Gastroesophageal sphincter (tissue), 3 donors: ENCODE results near the gene NOS1.

Experiments used
- EP300 ChIP-seq: sonication (generic); formaldehyde crosslinking; IDR thresholded peaks from one replicate; pipeline ENCODE4 v1.6.1; 2017; ENCODE audit warnings: antibody characterized with exemption, mild to moderate bottlenecking
- POLR2A ChIP-seq, 2 donors: fragments of 450-650 bp; IDR thresholded peaks; one replicate each; pipeline ENCODE4 v1.6.1; 2017; ENCODE audit warnings: antibody characterized with exemption in 2 of 2, mild to moderate bottlenecking in 2 of 2, moderate library complexity in 1 of 2
- POLR2AphosphoS5 ChIP-seq: sonication (generic); formaldehyde crosslinking; IDR thresholded peaks from one replicate; pipeline ENCODE4 v1.6.1; 2017; ENCODE audit warnings: antibody characterized with exemption
- TF ChIP-seq, protein P1 (sequence below), 4 experiments: fragments of 200-600 bp in 2 of 4; fragments of 450-650 bp in 2 of 4; sonication (generic) in 1 of 4; IDR thresholded peaks; one replicate each; pipeline ENCODE4 v1.5.1; 2017 to 2019; ENCODE audit warnings: antibody characterized with exemption in 4 of 4, mild to moderate bottlenecking in 2 of 4, moderate library complexity in 2 of 4

DNA sequence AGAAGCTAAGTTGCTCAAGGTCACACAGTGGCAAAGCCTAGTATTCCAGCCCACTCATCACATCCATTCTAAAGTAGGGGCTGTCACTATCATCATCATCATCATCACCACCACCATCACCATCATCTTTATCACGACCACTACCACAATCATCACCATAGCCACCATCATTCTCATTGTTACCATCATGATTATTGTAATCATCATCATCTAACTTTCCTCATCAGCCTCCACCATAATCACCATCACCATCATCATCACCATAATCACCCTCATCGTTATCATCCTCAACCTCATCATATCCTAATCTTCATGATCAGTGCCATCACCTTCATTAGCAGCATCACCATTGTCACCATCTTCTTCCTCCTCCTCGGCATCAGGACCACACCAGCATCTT, 48.7 kb downstream of the NOS1 start:
- TF ChIP-seq, protein P1, sequence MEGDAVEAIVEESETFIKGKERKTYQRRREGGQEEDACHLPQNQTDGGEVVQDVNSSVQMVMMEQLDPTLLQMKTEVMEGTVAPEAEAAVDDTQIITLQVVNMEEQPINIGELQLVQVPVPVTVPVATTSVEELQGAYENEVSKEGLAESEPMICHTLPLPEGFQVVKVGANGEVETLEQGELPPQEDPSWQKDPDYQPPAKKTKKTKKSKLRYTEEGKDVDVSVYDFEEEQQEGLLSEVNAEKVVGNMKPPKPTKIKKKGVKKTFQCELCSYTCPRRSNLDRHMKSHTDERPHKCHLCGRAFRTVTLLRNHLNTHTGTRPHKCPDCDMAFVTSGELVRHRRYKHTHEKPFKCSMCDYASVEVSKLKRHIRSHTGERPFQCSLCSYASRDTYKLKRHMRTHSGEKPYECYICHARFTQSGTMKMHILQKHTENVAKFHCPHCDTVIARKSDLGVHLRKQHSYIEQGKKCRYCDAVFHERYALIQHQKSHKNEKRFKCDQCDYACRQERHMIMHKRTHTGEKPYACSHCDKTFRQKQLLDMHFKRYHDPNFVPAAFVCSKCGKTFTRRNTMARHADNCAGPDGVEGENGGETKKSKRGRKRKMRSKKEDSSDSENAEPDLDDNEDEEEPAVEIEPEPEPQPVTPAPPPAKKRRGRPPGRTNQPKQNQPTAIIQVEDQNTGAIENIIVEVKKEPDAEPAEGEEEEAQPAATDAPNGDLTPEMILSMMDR (IDR thresholded peaks at IDR 0.05) = no peak
- TF ChIP-seq POLR2A (IDR thresholded peaks at IDR 0.05) (no peak), POLR2AphosphoS5 (no peak), EP300 (no peak)
